Testis (tissue), 2 donors: ENCODE results near the gene PEX19.

Experiments
- CTCF ChIP-seq, 3 experiments: fragments of 450-650 bp in 2 of 3; fragments of 200-600 bp in 1 of 3; sonication (generic) in 1 of 3; IDR thresholded peaks; one replicate each; pipeline ENCODE4 v1.5.1; 2016 to 2019; ENCODE audit warnings: antibody characterized with exemption in 3 of 3, mild to moderate bottlenecking in 2 of 3, moderate library complexity in 1 of 3
- POLR2A ChIP-seq: fragments of 450-650 bp; IDR thresholded peaks from one replicate; pipeline ENCODE4 v1.6.1; 2017; ENCODE audit warnings: antibody characterized with exemption, mild to moderate bottlenecking, moderate library complexity

- TF ChIP-seq POLR2A (no peak), CTCF (IDR thresholded peaks at IDR 0.05) (no peak)
These were observed 52.0 kb downstream of the PEX19 start for GRCh38 chr1:160232911-160233310.
